H1 (cell line): ENCODE results near the gene TAGLN3. TPM values are rescaled to one million over a fixed set of nuclear protein-coding genes. Genes with fewer than 3 reads are reported as not detected.

Experiments
- YY1 ChIP-seq: IDR thresholded peaks from 2 replicates; pipeline ENCODE4 v1.6.1; 2011; ENCODE audit warnings: low read depth, mild to moderate bottlenecking, low read length
- polyA plus RNA-seq, 7 experiments: library from polyadenylated mRNA; depleted of rRNA in 3 of 7; stranded (reverse) in 5 of 7; unstranded in 2 of 7; fragments of >200 nt in 5 of 7; fragments of 200-250 nt in 2 of 7; gene quantifications; 1 replicate in 5 of 7; 2 replicates in 1 of 7; 4 replicates in 1 of 7; pipeline versions ENCODE4 v1.2.1 to v1.2.3, GENCODE V29; 2011 to 2013; ENCODE audit warnings: missing spikeins in 2 of 7, mixed read lengths in 2 of 7
- total RNA-seq: library from RNA; stranded (reverse); fragmentation: NEBNext Ultra II Directional; extraction: Animal tissue kit (Norgen Biotek cat#: 25700); gene quantifications from 2 replicates; pipeline ENCODE4 v1.2.1, GENCODE V29; 2021
- TF ChIP-seq, protein P1 (sequence below): fragments of 300-600 bp; sonication (generic); IDR thresholded peaks from 2 replicates; pipeline ENCODE4 v1.7.1; 2012; ENCODE audit warnings: low read length, moderate library complexity, mild to moderate bottlenecking, inconsistent platforms; ENCODE audit not compliant: insufficient replicate concordance

TAGLN3 gene
- total and polyA plus RNA-seq, 2 of the 8 experiments (the other 6 are each of a cell fraction or from before 2014, with no cell fraction given) = 6.3 to 7.5 TPM

DNA sequence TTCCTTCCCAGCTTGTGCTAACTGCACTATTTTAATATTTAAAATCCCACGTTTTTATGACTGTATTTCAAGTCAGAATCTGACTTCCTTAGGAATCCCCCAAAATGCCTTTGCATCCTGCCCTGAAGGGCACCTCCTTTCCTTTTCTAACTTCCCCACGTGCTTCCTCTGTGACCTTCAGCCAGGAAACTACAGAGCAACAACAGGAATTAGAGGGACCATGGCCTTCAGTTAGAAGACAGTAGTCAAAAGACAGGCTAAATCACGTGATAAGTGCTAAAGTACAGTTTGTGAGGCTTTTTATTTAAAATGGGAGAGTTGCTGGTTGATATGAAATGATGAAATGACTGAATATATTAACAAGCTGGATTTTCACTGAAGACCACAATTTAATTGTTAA lies 31.7 kb upstream of the TAGLN3 start (continued):
- TF ChIP-seq, protein P1, sequence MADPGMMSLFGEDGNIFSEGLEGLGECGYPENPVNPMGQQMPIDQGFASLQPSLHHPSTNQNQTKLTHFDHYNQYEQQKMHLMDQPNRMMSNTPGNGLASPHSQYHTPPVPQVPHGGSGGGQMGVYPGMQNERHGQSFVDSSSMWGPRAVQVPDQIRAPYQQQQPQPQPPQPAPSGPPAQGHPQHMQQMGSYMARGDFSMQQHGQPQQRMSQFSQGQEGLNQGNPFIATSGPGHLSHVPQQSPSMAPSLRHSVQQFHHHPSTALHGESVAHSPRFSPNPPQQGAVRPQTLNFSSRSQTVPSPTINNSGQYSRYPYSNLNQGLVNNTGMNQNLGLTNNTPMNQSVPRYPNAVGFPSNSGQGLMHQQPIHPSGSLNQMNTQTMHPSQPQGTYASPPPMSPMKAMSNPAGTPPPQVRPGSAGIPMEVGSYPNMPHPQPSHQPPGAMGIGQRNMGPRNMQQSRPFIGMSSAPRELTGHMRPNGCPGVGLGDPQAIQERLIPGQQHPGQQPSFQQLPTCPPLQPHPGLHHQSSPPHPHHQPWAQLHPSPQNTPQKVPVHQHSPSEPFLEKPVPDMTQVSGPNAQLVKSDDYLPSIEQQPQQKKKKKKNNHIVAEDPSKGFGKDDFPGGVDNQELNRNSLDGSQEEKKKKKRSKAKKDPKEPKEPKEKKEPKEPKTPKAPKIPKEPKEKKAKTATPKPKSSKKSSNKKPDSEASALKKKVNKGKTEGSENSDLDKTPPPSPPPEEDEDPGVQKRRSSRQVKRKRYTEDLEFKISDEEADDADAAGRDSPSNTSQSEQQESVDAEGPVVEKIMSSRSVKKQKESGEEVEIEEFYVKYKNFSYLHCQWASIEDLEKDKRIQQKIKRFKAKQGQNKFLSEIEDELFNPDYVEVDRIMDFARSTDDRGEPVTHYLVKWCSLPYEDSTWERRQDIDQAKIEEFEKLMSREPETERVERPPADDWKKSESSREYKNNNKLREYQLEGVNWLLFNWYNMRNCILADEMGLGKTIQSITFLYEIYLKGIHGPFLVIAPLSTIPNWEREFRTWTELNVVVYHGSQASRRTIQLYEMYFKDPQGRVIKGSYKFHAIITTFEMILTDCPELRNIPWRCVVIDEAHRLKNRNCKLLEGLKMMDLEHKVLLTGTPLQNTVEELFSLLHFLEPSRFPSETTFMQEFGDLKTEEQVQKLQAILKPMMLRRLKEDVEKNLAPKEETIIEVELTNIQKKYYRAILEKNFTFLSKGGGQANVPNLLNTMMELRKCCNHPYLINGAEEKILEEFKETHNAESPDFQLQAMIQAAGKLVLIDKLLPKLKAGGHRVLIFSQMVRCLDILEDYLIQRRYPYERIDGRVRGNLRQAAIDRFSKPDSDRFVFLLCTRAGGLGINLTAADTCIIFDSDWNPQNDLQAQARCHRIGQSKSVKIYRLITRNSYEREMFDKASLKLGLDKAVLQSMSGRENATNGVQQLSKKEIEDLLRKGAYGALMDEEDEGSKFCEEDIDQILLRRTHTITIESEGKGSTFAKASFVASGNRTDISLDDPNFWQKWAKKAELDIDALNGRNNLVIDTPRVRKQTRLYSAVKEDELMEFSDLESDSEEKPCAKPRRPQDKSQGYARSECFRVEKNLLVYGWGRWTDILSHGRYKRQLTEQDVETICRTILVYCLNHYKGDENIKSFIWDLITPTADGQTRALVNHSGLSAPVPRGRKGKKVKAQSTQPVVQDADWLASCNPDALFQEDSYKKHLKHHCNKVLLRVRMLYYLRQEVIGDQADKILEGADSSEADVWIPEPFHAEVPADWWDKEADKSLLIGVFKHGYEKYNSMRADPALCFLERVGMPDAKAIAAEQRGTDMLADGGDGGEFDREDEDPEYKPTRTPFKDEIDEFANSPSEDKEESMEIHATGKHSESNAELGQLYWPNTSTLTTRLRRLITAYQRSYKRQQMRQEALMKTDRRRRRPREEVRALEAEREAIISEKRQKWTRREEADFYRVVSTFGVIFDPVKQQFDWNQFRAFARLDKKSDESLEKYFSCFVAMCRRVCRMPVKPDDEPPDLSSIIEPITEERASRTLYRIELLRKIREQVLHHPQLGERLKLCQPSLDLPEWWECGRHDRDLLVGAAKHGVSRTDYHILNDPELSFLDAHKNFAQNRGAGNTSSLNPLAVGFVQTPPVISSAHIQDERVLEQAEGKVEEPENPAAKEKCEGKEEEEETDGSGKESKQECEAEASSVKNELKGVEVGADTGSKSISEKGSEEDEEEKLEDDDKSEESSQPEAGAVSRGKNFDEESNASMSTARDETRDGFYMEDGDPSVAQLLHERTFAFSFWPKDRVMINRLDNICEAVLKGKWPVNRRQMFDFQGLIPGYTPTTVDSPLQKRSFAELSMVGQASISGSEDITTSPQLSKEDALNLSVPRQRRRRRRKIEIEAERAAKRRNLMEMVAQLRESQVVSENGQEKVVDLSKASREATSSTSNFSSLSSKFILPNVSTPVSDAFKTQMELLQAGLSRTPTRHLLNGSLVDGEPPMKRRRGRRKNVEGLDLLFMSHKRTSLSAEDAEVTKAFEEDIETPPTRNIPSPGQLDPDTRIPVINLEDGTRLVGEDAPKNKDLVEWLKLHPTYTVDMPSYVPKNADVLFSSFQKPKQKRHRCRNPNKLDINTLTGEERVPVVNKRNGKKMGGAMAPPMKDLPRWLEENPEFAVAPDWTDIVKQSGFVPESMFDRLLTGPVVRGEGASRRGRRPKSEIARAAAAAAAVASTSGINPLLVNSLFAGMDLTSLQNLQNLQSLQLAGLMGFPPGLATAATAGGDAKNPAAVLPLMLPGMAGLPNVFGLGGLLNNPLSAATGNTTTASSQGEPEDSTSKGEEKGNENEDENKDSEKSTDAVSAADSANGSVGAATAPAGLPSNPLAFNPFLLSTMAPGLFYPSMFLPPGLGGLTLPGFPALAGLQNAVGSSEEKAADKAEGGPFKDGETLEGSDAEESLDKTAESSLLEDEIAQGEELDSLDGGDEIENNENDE = no peak
- no peak for TF ChIP-seq YY1
